Subcutaneous adipose tissue (tissue), 4 donors: ENCODE results near the gene TMEM243. TPM values are rescaled to one million over a fixed set of nuclear protein-coding genes. Genes with fewer than 3 reads are reported as not detected.

Experiments
- total RNA-seq, 4 donors: library from RNA; depleted of rRNA; stranded (reverse); fragments of >200 nt; gene quantifications; one replicate each; pipeline ENCODE4 v1.1.0, GENCODE V29; 2016
- TF ChIP-seq, protein P1 (sequence below): fragments of 450-650 bp; IDR thresholded peaks from one replicate; pipeline ENCODE4 v1.5.1; 2016; ENCODE audit warnings: low read depth, mild to moderate bottlenecking, control low read depth, antibody characterized with exemption, moderate library complexity

TMEM243 gene
- total RNA-seq, 4 donors from 2014 or later: 23.0 to 60.5 (median 45.7) TPM

DNA sequence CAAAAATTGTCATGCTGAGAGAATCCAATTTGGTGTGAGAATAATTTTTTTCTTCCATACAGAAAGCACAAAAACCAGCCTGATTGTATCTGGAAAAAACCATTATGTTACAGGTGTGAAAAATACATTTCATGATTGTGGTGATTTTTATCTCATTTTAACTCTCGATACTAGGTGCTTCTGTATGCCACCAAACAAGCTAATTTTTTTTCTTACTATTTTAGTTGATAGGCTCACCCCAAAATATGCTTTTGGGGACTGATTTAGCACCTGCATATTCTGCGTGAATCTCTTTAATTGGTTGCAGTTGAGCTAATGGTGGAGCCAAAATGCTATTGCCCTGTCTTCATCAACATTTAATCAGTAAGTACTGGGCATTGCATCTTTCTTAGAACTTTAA is 65.4 kb downstream of the TMEM243 start:
- TF ChIP-seq, protein P1, sequence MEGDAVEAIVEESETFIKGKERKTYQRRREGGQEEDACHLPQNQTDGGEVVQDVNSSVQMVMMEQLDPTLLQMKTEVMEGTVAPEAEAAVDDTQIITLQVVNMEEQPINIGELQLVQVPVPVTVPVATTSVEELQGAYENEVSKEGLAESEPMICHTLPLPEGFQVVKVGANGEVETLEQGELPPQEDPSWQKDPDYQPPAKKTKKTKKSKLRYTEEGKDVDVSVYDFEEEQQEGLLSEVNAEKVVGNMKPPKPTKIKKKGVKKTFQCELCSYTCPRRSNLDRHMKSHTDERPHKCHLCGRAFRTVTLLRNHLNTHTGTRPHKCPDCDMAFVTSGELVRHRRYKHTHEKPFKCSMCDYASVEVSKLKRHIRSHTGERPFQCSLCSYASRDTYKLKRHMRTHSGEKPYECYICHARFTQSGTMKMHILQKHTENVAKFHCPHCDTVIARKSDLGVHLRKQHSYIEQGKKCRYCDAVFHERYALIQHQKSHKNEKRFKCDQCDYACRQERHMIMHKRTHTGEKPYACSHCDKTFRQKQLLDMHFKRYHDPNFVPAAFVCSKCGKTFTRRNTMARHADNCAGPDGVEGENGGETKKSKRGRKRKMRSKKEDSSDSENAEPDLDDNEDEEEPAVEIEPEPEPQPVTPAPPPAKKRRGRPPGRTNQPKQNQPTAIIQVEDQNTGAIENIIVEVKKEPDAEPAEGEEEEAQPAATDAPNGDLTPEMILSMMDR: no peak

DNA sequence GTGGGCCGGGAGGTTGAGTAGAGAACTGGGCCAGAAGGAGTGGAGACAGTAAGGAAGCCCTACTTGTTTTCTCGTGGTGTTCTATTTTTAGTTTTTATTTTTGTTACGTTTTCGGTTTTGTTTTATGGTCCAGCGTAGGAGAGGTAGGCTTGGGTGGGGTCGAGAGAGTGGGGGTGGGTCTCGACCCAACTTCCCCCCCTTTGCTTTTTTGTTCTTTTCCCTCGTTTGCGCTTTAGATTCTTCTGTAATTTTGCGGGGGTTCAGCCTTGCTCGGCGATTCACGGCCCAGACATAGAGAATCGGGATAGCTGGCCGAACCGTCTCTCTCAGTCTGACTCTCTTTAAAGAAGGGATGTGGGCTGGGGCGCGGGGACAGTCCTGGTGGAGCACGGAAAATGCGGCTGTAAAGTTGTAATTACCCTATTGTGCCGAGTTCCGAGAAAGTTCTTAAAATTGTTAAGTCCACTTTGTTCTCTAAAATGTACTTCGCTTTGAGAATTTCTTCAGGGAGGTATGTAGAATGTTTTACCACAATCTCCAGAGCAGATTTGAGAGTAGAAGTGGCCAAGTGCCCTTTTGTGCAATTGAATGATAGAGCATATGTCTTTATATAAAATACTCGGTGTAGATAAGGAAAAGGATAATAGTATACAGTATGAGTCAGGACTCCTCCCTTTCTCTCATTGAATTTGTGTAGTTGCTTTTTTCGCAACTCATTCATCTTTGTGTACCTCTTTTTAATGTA is 66.5 kb downstream of the TMEM243 start:
- TF ChIP-seq, protein P1: no peak

DNA sequence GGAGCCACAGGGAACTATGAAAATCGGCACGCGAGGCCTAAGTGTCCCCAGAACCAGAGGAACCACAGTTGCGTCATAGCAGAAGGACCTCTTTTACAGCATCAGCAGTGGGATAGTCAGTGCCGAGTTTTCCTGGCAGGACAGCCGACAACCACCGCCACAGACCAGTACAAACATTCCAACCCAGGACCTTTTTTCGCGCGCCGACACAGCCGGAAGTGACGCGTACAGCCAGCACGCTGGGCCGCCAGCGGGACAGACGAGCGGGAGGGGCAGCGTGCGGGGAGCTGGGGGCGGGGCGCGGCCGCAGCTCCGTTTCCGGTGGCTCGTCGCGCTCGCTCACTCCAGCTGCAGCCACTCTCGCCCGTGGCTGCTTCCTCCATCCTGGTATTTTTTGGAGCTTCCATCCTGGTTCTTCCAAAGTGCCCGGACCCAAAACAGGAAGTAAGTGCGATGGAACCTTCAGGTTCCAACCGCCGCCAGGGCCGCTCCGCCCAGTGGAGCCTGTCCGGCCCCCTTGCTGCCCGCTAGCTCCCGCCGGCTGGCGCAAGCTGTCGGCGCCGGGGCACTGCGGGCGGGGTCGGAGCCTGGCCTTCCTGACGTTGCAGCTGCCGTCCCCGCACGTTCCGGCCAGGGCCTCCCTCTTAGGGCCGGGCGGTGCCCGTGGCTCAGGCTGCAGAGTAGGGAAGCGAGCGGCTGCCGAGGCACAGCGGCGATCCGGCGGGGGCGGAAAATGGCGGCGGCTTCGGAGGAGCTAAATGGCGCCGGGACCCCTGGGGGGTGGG is 67.2 kb downstream of the TMEM243 start, which contains the start of gene DMTF1:
Gene DMTF1 (plus strand): TSS at position 342 of the 785 bp plus-strand sequence. CDS start 12,489 bp downstream, outside the sequence.
- TF ChIP-seq, protein P1: no peak

DNA sequence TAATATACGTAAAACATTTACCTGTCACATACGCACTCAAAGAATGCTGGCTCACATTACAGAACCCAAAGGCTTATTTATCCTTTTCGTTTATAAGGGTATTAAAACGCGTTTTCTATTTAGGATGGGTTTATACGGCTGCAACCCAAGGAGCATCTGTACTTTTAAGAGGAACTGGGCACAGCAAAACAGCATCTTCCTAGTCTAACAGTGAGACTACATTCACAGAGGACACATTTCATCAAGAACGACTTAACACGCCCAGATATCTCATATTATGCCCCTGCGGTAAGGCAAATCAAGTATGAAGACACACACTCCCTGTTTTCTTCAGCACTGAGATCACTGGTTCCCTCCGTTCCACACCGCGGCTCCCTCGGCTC is 67.8 kb downstream of the TMEM243 start:
- TF ChIP-seq, protein P1: no peak

DNA sequence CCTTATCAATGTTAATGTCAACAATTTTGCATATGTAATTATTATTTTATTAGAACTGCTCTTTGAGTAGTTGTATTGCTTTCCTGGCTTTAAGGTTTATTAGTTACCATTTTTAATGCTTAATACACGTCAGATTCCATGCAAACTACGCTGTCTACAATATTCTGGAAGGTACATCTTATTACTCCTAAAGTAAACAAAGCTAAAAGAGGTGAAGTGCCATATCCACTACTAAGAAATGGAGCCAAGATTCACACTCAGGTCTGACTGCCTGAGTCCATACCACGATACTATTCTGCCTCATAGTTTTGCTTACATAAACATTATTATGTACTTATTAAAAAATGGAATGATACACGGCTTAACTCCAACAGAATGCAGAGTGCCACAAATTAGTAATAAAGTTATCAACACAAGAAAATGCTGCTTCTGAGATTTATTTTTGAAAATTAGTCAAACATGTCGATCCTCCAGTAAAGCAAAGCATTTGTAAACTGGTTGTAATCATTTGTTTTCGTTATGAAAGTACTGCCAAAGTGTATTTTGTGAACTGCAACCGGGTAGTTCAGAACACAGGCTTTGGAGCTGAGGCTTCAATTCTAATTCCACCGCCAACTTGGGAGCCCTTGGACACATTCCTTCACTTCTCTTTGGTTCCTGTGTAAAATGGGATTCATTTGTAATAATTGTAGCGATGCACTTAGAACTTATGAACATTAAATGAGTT is 68.4 kb downstream of the TMEM243 start:
- TF ChIP-seq, protein P1: no peak

DNA sequence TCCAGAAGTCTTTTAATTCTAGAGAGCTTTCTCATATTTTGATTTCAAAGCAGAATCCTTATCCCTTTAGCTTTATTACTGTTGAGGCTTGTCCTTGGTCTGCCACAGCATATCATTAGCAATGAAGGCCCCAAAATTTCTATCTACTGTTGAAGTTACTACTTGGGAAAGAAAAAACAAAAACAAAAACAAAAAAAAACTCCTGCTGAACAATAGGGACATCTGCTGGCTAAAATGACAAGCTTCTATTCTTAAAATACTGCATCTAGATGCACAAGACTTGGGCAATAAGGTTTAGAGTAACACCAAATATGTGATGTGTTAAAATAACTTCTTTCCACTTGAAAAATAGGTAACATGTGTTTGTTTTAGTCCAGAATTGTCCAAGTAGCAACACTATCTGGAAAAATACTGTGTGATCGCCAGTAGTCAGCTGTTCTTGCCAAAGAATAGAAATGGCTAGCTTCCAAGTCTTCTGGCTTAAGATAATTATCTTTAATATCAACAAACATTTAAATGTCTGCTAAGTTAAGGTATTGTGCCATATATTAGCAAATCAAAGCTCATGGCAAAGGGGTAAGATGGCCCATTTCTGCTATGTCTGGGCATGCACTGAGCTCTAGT is 71.1 kb downstream of the TMEM243 start:
- TF ChIP-seq, protein P1: no peak

DNA sequence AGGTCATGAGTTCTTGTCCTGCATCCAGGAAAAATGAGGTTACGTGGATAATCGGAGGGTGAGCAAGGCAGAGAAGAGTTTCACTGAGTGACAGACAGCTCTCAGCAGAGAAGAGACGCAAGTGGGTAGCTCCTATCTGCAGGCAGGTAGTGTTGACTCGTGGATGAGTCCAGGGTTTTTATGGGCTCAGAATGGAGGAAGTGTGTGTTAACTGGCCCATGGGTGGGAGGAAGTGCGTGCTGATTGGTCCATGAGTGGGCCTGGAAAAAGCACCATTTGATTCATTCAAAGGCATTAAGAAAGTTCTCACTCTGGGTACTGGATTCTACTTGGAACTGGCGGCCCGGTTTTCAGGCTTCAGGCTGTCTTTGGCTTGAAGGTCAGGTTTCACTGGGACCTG is 72.0 kb downstream of the TMEM243 start:
- TF ChIP-seq, protein P1: no peak
